IPS-20b (cell line): ENCODE results near the gene ZNF189.

ENCODE experiments used
- H3K27ac ChIP-seq: one replicate; pipeline ENCODE4 v1.5.1; 2013; ENCODE audit warnings: low read length
- H3K27me3 ChIP-seq: 2 replicates; pipeline ENCODE4 v1.6.1; 2013; ENCODE audit warnings: mild to moderate bottlenecking, low read length, inconsistent platforms; ENCODE audit not compliant: insufficient read depth
- H3K36me3 ChIP-seq: 2 replicates; pipeline ENCODE4 v1.6.1; 2013; ENCODE audit warnings: low read depth, mild to moderate bottlenecking, inconsistent platforms, low read length, moderate library complexity; ENCODE audit not compliant: insufficient read depth
- H3K4me1 ChIP-seq: 2 replicates; pipeline ENCODE4 v1.6.1; 2013; ENCODE audit warnings: mild to moderate bottlenecking, control low read depth, inconsistent platforms, low read length, moderate library complexity; ENCODE audit not compliant: insufficient read depth
- H3K4me3 ChIP-seq: 2 replicates; pipeline ENCODE4 v1.5.1; 2013; ENCODE audit warnings: mild to moderate bottlenecking, low read length, inconsistent platforms
- H3K9ac ChIP-seq: 2 replicates; pipeline ENCODE4 v1.6.1; 2013; ENCODE audit warnings: low read depth, mild to moderate bottlenecking, inconsistent platforms, low read length, moderate library complexity
- H3K9me3 ChIP-seq: 2 replicates; pipeline ENCODE4 v1.6.1; 2013; ENCODE audit warnings: mild to moderate bottlenecking, low read depth, low read length, inconsistent platforms; ENCODE audit not compliant: insufficient read depth

Gene ZNF189

GRCh38 chr9:101408374-101409078 lies 9.9 kb downstream of the ZNF189 start:
- Histone ChIP-seq H3K36me3 (peaks cover 71% of the 10 kb centered on the region), H3K9me3 (peaks cover 61% of the 10 kb centered on the region), H3K4me3 (peak overlapping the region; percentile 13; the same call in 1 of the 2 replicates), H3K9ac (no peak overlapping the region), H3K27ac (no peak overlapping the region), H3K4me1 (no peaks in the 10 kb centered on the region), H3K27me3 (no peaks in the 10 kb centered on the region)

- H3K36me3 ChIP-seq, result peaks cover 65% of the 10 kb centered on the region
- 0 out of 2 replicates have a peak overlapping the region, but pooled peaks have one; percentile 20 for H3K4me3 ChIP-seq
- no peaks in the 10 kb centered on the region for H3K27me3 ChIP-seq
- no peak overlapping the region for H3K27ac ChIP-seq
- no peaks in the 10 kb centered on the region for H3K4me1 ChIP-seq
- peaks cover 58% of the 10 kb centered on the region for H3K9me3 ChIP-seq
- H3K9ac ChIP-seq, result no peak overlapping the region
Observed at GRCh38 chr9:101409079-101409477, 10.4 kb downstream of the ZNF189 start.

- H3K27ac ChIP-seq, result no peak overlapping the region
- H3K27me3 ChIP-seq, result no peaks in the 10 kb centered on the region
- peaks cover 8% of the 10 kb centered on the region; the same call in 1 of the 2 replicates for H3K36me3 ChIP-seq
- H3K9me3 ChIP-seq, result peaks cover 19% of the 10 kb centered on the region
- no peaks in the 10 kb centered on the region for H3K4me1 ChIP-seq
- H3K4me3 ChIP-seq, result no peak overlapping the region
- no peak overlapping the region for H3K9ac ChIP-seq
Observed at GRCh38 chr9:101414839-101415238, 16.2 kb downstream of the ZNF189 start.

GRCh38 chr9:101415578-101415977 lies 16.9 kb downstream of the ZNF189 start:
- Histone ChIP-seq H3K9ac (no peak overlapping the region), H3K4me3 (no peak overlapping the region), H3K36me3 (peaks cover 2% of the 10 kb centered on the region; the same call in 1 of the 2 replicates), H3K4me1 (no peaks in the 10 kb centered on the region), H3K9me3 (peaks cover 12% of the 10 kb centered on the region), H3K27me3 (no peaks in the 10 kb centered on the region), H3K27ac (no peak overlapping the region)

GRCh38 chr9:101417389-101417788 lies 18.7 kb downstream of the ZNF189 start:
- no peak overlapping the region for H3K9ac ChIP-seq
- H3K27ac ChIP-seq, result no peak overlapping the region
- H3K4me3 ChIP-seq, result no peak overlapping the region
- no peaks in the 10 kb centered on the region for H3K9me3 ChIP-seq
- no peaks in the 10 kb centered on the region for H3K4me1 ChIP-seq
- no peaks in the 10 kb centered on the region for H3K36me3 ChIP-seq
- H3K27me3 ChIP-seq, result no peaks in the 10 kb centered on the region

- no peaks in the 10 kb centered on the region for H3K9me3 ChIP-seq
- no peak overlapping the region for H3K4me3 ChIP-seq
- no peaks in the 10 kb centered on the region for H3K36me3 ChIP-seq
- H3K9ac ChIP-seq, result no peak overlapping the region
- no peaks in the 10 kb centered on the region for H3K4me1 ChIP-seq
- H3K27ac ChIP-seq, result no peak overlapping the region
- H3K27me3 ChIP-seq, result no peaks in the 10 kb centered on the region
Observed at GRCh38 chr9:101417977-101418376, 19.3 kb downstream of the ZNF189 start.

GRCh38 chr9:101418518-101419430 lies 20.1 kb downstream of the ZNF189 start:
- Histone ChIP-seq H3K4me1 (no peaks in the 10 kb centered on the region), H3K36me3 (no peaks in the 10 kb centered on the region), H3K9ac (no peak overlapping the region), H3K27me3 (no peaks in the 10 kb centered on the region), H3K27ac (no peak overlapping the region), H3K9me3 (no peaks in the 10 kb centered on the region), H3K4me3 (no peak overlapping the region)

- Histone ChIP-seq H3K27me3 (no peaks in the 10 kb centered on the region), H3K9me3 (no peaks in the 10 kb centered on the region), H3K36me3 (no peaks in the 10 kb centered on the region), H3K4me1 (no peaks in the 10 kb centered on the region), H3K4me3 (no peak overlapping the region), H3K9ac (no peak overlapping the region), H3K27ac (no peak overlapping the region)
Observed at GRCh38 chr9:101419863-101420262, 21.2 kb downstream of the ZNF189 start.

GRCh38 chr9:101421653-101422065 lies 23.0 kb downstream of the ZNF189 start:
- no peaks in the 10 kb centered on the region for H3K27me3 ChIP-seq
- H3K4me3 ChIP-seq, result no peak overlapping the region
- H3K9me3 ChIP-seq, result no peaks in the 10 kb centered on the region
- H3K4me1 ChIP-seq, result no peaks in the 10 kb centered on the region
- H3K36me3 ChIP-seq, result no peaks in the 10 kb centered on the region
- no peak overlapping the region for H3K9ac ChIP-seq
- no peak overlapping the region for H3K27ac ChIP-seq

GRCh38 chr9:101427358-101427757 lies 28.7 kb downstream of the ZNF189 start:
- H3K9me3 ChIP-seq, result no peaks in the 10 kb centered on the region
- no peak overlapping the region for H3K27ac ChIP-seq
- H3K9ac ChIP-seq, result no peak overlapping the region
- no peaks in the 10 kb centered on the region for H3K27me3 ChIP-seq
- no peak overlapping the region for H3K4me3 ChIP-seq
- no peaks in the 10 kb centered on the region for H3K4me1 ChIP-seq
- no peaks in the 10 kb centered on the region for H3K36me3 ChIP-seq

- Histone ChIP-seq H3K27ac (no peak overlapping the region), H3K9ac (no peak overlapping the region), H3K9me3 (no peaks in the 10 kb centered on the region), H3K27me3 (no peaks in the 10 kb centered on the region), H3K36me3 (no peaks in the 10 kb centered on the region), H3K4me3 (no peak overlapping the region), H3K4me1 (no peaks in the 10 kb centered on the region)
Observed at GRCh38 chr9:101427957-101428655, 29.5 kb downstream of the ZNF189 start.
